ENCODE measurements around the gene RSRC1. TPM values are rescaled to one million over a fixed set of nuclear protein-coding genes. Genes with fewer than 3 reads are reported as not detected.

RSRC1 gene
- total and polyA plus RNA-seq, 2 of the 8 experiments (the other 6 are each of a cell fraction or from before 2014, with no cell fraction given), result 2.0 to 27.9 TPM

- CTCF ChIA-PET (ENCODE audit: partially characterized antibody), result interaction anchor here (0.6 kb wide), 1 partner anchor 77 kb away, joined by 3 read pairs; no protein-coding TSS in a partner anchor
- no peaks in the 10 kb centered on the region for H3K23me2 ChIP-seq (ENCODE audit: low read depth, low read length)
- TF ChIP-seq ASH2L (IDR thresholded peaks at IDR 0.05; ENCODE audit: low read length) (no peak), SIN3A (conservative IDR thresholded peaks at IDR 0.05 in 1 of 2, IDR thresholded peaks at IDR 0.05 in 1 of 2; ENCODE audit: low read depth in 1 of 2, low read length in 2 of 2) (no peak), KDM1A (IDR thresholded peaks at IDR 0.05; ENCODE audit: borderline replicate concordance, low read length) (no peak), RFX5 (IDR thresholded peaks at IDR 0.05; ENCODE audit: borderline replicate concordance, low read depth, low read length) (no peak), POU5F1 (IDR thresholded peaks at IDR 0.05; ENCODE audit: low read depth, low read length) (no peak), CHD1 (IDR thresholded peaks at IDR 0.05; ENCODE audit: low read depth, low read length) (no peak), POLR2A (IDR thresholded peaks at IDR 0.05; ENCODE audit: control extremely low read depth in 1 of 2, low read depth in 2 of 2, low read length in 2 of 2) (no peak), KDM5A (IDR thresholded peaks at IDR 0.05; ENCODE audit: low read length) (no peak), ATF2 (IDR thresholded peaks at IDR 0.05; ENCODE audit: low read length) (no peak), CBX5 (IDR thresholded peaks at IDR 0.05; ENCODE audit: low read depth, low read length) (no peak), SAP30 (IDR thresholded peaks at IDR 0.05; ENCODE audit: insufficient read depth, insufficient replicate concordance, low read length) (no peak), RXRA (IDR thresholded peaks at IDR 0.05; ENCODE audit: insufficient read depth, low read depth, low read length) (no peak)
Observed at GRCh38 chr3:158261371-158261991, 151.6 kb downstream of the RSRC1 start.

More at GRCh38 chr3:158261371-158261991, 151.6 kb downstream of the RSRC1 start:
- DNase-seq (ENCODE audit: low read depth in 1 of 2, low spot score in 2 of 2) (no peak), FAIRE-seq (no peak)
- no peak overlapping the region for H4K8ac ChIP-seq (ENCODE audit: extremely low read depth, insufficient read depth, low read length)
- H3K27ac ChIP-seq (ENCODE audit: low read depth, low read length), result no peak overlapping the region
- H3K4ac ChIP-seq (replicated peaks; ENCODE audit: insufficient read length, low read depth, low read length), result no peak overlapping the region
- WGBS, 2 experiments (ENCODE audit: extremely low coverage in 1 of 2, insufficient coverage in 1 of 2, insufficient read length in 1 of 2, insufficient replicate concordance in 2 of 2, low coverage in 1 of 2, low lambda C conversion rate in 2 of 2, missing lambda C conversion rate in 1 of 2), result 68% methylated on average over 4 of the region's 4 CpGs; no CpG with 5 or more reads in 1 of the 2 experiments
- no peak overlapping the region for H3K23ac ChIP-seq (ENCODE audit: insufficient read length)
- H3K9ac ChIP-seq (replicated peaks in 1 of 4; ENCODE audit: extremely low read depth in 1 of 4, low read depth in 3 of 4, low read length in 3 of 4), result no peak overlapping the region
- H2BK20ac ChIP-seq (ENCODE audit: low read length), result no peak overlapping the region
- POLR2A ChIA-PET (ENCODE audit: partially characterized antibody), result no interaction called here
- no peak overlapping the region for H2BK12ac ChIP-seq (ENCODE audit: low read depth, low read length)
- no peak overlapping the region for H2AFZ ChIP-seq (ENCODE audit: low read length)
- H2BK15ac ChIP-seq (ENCODE audit: low read length), result no peak overlapping the region
- no peak overlapping the region for H2AK5ac ChIP-seq (ENCODE audit: low read depth, low read length)
- H4K91ac ChIP-seq (replicated peaks; ENCODE audit: insufficient read length, low read length), result no peak overlapping the region
- no peak overlapping the region for H3K56ac ChIP-seq (replicated peaks; ENCODE audit: insufficient read length, low read depth, low read length)
- H4K20me1 ChIP-seq (replicated peaks in 1 of 2; ENCODE audit: control insufficient read depth in 1 of 2, insufficient read depth in 2 of 2, low read length in 2 of 2), result no peaks in the 10 kb centered on the region
- no peaks in the 10 kb centered on the region for H3K4me1 ChIP-seq (replicated peaks in 1 of 4; ENCODE audit: control insufficient read depth in 3 of 4, insufficient read depth in 4 of 4, low read length in 3 of 4)
- H3K79me1 ChIP-seq (ENCODE audit: low read depth, low read length), result no peaks in the 10 kb centered on the region
- H3K4me3 ChIP-seq (ENCODE audit: extremely low read depth in 1 of 4, insufficient read depth in 2 of 4, low read depth in 3 of 4, low read length in 4 of 4), result no peak overlapping the region
- H3K27me3 ChIP-seq (replicated peaks in 1 of 4; ENCODE audit: control insufficient read depth in 3 of 4, extremely low read depth in 1 of 4, insufficient read depth in 3 of 4, low read length in 3 of 4), result no peaks in the 10 kb centered on the region
- no peak overlapping the region for H4K5ac ChIP-seq (ENCODE audit: insufficient read length, low read depth, low read length)
- H3K4me2 ChIP-seq (ENCODE audit: insufficient read depth in 1 of 2, low read depth in 2 of 2, low read length in 2 of 2), result no peak overlapping the region
- H3K36me3 ChIP-seq (ENCODE audit: control insufficient read depth in 2 of 4, insufficient read depth in 4 of 4, low read length in 3 of 4), result no peaks in the 10 kb centered on the region
- H3K9me3 ChIP-seq (ENCODE audit: insufficient read depth in 2 of 2, low read depth in 1 of 2, low read length in 1 of 2), result no peaks in the 10 kb centered on the region; a peak in 2 of 4 replicates
- no peak overlapping the region for H3K14ac ChIP-seq (ENCODE audit: insufficient read length)
- H3K79me2 ChIP-seq (ENCODE audit: control insufficient read depth in 1 of 2, insufficient read depth in 2 of 2, low read length in 2 of 2), result no peaks in the 10 kb centered on the region
- no peak overlapping the region for H2BK5ac ChIP-seq (ENCODE audit: low read depth, low read length)
- H3K18ac ChIP-seq (ENCODE audit: extremely low read depth, low read length), result no peak overlapping the region
- H2BK120ac ChIP-seq (replicated peaks; ENCODE audit: low read depth, low read length), result no peak overlapping the region

Data from H1 (cell line).